DND-41 (cell line): ENCODE results near the gene KCND1.

Source experiments
- EZH2 ChIP-seq: IDR thresholded peaks from 3 replicates; pipeline ENCODE4 v1.6.1; 2012; ENCODE audit warnings: borderline replicate concordance, low read depth, mild to moderate bottlenecking, moderate library complexity, low read length, inconsistent platforms; ENCODE audit not compliant: severe bottlenecking
- TF ChIP-seq, protein P1 (sequence below): IDR thresholded peaks from 2 replicates; pipeline ENCODE4 v1.5.1; 2012; ENCODE audit warnings: borderline replicate concordance, low read length, moderate library complexity, mild to moderate bottlenecking; ENCODE audit not compliant: poor library complexity, severe bottlenecking; ENCODE audit errors: extremely low read depth

DNA sequence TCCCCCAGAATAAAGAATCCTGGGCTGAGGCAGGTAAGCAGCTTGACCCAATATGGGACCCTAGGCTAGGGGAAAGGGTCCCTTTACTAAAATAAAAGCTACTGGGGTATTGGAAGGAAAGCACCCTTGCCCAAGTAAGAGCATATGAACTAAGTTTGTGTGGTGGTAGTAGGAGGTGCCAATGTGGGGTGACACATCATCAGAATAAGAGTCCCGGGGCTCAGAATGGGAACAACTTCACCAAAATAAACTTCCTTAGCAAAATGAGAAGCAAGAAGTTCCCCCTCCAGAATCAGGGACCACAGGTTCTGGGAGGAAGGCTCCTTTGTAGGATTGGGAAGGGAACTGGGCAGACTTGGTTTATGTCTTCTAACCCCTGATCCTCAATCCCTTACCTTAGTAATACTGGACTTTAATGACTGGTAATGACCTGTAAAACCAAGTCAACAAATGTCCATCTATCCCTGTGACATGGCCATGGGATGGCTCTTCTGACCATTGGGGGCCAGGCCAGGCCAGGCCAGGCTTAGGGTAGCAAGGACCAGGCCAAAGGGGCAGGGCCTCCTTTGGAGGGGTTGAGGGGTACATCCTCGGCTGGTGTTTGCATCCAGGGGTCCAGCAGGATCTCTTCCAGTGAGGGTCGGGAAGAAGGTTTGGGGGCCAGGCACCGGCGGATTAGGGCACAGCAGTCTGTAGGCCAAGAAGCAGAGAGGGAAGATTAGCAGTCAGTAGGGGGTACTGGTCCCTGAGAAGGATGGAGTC lies 57.9 kb downstream of the KCND1 start:
- TF ChIP-seq, protein P1, sequence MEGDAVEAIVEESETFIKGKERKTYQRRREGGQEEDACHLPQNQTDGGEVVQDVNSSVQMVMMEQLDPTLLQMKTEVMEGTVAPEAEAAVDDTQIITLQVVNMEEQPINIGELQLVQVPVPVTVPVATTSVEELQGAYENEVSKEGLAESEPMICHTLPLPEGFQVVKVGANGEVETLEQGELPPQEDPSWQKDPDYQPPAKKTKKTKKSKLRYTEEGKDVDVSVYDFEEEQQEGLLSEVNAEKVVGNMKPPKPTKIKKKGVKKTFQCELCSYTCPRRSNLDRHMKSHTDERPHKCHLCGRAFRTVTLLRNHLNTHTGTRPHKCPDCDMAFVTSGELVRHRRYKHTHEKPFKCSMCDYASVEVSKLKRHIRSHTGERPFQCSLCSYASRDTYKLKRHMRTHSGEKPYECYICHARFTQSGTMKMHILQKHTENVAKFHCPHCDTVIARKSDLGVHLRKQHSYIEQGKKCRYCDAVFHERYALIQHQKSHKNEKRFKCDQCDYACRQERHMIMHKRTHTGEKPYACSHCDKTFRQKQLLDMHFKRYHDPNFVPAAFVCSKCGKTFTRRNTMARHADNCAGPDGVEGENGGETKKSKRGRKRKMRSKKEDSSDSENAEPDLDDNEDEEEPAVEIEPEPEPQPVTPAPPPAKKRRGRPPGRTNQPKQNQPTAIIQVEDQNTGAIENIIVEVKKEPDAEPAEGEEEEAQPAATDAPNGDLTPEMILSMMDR: no peak
- no peak for TF ChIP-seq EZH2
